Measurements from ENCODE around the gene CEP192.

CEP192 gene, protein sequence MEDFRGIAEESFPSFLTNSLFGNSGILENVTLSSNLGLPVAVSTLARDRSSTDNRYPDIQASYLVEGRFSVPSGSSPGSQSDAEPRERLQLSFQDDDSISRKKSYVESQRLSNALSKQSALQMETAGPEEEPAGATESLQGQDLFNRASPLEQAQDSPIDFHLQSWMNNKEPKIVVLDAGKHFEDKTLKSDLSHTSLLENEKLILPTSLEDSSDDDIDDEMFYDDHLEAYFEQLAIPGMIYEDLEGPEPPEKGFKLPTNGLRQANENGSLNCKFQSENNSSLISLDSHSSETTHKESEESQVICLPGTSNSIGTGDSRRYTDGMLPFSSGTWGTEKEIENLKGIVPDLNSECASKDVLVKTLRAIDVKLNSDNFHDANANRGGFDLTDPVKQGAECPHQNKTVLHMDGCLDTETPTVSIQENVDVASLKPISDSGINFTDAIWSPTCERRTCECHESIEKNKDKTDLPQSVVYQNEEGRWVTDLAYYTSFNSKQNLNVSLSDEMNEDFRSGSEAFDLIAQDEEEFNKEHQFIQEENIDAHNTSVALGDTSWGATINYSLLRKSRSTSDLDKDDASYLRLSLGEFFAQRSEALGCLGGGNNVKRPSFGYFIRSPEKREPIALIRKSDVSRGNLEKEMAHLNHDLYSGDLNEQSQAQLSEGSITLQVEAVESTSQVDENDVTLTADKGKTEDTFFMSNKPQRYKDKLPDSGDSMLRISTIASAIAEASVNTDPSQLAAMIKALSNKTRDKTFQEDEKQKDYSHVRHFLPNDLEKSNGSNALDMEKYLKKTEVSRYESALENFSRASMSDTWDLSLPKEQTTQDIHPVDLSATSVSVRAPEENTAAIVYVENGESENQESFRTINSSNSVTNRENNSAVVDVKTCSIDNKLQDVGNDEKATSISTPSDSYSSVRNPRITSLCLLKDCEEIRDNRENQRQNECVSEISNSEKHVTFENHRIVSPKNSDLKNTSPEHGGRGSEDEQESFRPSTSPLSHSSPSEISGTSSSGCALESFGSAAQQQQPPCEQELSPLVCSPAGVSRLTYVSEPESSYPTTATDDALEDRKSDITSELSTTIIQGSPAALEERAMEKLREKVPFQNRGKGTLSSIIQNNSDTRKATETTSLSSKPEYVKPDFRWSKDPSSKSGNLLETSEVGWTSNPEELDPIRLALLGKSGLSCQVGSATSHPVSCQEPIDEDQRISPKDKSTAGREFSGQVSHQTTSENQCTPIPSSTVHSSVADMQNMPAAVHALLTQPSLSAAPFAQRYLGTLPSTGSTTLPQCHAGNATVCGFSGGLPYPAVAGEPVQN (N-terminal part only)

DNA sequence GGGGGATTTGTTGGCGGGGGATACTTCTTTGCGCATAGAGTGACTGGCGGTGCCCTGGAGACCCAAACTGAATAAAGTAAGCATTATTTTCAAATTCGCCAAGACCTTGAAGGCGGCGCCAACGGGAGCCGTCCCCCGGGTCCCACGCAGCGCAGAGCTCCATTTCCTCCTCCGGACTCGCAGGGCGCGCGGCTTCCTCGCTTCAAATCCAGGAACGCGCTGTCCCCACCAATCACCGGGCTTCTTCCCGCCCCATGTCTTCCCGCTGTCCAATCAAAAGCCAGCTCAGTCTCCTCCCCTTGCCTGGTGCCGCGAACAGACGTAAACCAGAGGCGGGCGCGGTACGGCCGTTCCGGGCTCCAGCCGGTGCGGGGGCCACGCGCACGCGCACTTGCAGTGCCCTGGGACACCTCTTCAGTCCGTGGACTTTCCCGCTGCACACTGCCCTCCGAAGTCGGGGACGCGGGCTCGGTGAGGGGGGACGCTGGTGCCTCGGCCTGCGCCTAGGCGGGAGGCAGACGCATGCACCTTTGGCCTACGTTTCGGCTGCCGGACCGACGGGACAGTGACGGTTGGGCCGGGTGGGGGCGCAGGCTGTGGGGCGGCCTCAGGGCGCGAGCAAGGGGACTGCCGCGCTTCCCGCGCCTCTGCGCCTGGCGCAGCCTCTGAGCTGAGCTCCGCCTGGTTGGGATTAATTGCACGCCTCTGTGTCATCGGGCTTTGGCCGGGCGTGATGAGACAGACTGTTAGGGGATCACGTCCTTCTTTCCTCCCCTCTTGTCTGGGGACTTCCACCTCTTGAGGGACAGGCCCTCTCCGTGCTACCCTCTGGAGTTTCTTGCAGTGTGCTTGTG is at the start of gene CEP192:
Gene CEP192, plus strand, starts transcription at position 396 of the 854 bp plus-strand sequence. CDS start 8,063 bp downstream, outside the sequence.
- Mint-ChIP-seq H3K4me1 (peaks cover 20% of the 10 kb centered on the region), H3K27ac (peak within 1 kb of the TSS; percentile 93), H3K36me3 (peaks cover 17% of the 10 kb centered on the region), H3K4me3 (peak within 1 kb of the TSS; percentile 97), H3K9me3 (no peaks in the 10 kb centered on the region), H3K27me3 (peaks cover 3% of the 10 kb centered on the region)
- peak; percentile 98 for DNase-seq
- CTCF ChIA-PET = interaction anchor here (1.1 to 1.2 kb wide), 2 partner anchors 9 to 168 kb away, joined by 3 to 5 read pairs; no protein-coding TSS in a partner anchor

DNA sequence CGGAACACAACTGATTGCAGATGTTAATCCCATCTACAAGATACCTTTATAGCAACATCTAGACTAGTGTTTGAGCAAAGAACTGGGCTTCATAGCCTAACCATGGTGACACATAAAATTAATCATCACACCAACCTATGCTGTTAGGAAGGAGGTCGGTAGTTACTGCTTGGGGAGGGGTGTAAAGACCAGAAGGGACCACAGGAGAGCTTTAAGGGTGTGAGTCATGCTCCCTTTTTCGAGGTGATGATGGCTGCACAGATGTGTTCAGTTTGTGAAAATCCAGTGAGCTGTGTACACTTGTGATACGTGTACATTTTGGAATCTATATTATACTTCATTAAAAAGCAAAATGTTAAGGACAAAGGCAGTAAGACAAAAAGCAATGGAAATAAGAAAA is 47.9 kb upstream of the CEP192 start:
- Mint-ChIP-seq H3K4me1 (peaks cover 19% of the 10 kb centered on the region), H3K27ac (no peak overlapping the region), H3K4me3 (no peak overlapping the region), H3K9me3 (no peaks in the 10 kb centered on the region), H3K36me3 (peaks cover 1% of the 10 kb centered on the region), H3K27me3 (peaks cover 4% of the 10 kb centered on the region)
- no peak for DNase-seq
- CTCF ChIA-PET = interaction anchor here (3.5 kb wide), 1 partner anchor 9 kb away, joined by 25 read pairs; no protein-coding TSS in a partner anchor

DNA sequence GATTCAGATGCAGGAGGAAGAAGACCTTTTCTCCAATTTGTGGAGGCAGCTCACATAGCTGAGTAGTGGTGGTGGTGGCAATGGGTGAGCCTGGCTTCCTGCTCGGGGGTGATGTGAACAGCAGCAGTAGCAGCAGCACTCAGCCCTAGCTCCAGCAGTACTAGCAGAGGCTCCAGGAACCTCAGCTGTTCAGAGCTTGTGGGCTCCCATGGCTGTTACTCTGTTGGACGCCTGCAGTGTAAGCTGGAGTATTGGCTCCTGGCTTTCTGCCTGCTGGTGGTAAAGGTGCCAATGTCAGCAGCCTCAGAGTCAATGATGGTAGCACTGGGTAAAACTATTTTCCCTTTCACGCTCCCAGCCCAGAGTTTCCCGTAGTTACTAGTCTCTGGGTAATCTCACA is 46.5 kb upstream of the CEP192 start:
- CTCF ChIA-PET = interaction anchor here (0.6 to 3.5 kb wide), 2 partner anchors 10 to 221 kb away, joined by 3 to 25 read pairs; no protein-coding TSS in a partner anchor
- DNase-seq = no peak
- Mint-ChIP-seq H3K27me3 (peaks cover 4% of the 10 kb centered on the region), H3K36me3 (peaks cover 8% of the 10 kb centered on the region), H3K27ac (no peak overlapping the region), H3K9me3 (no peaks in the 10 kb centered on the region), H3K4me1 (peaks cover 28% of the 10 kb centered on the region), H3K4me3 (no peak overlapping the region)

DNA sequence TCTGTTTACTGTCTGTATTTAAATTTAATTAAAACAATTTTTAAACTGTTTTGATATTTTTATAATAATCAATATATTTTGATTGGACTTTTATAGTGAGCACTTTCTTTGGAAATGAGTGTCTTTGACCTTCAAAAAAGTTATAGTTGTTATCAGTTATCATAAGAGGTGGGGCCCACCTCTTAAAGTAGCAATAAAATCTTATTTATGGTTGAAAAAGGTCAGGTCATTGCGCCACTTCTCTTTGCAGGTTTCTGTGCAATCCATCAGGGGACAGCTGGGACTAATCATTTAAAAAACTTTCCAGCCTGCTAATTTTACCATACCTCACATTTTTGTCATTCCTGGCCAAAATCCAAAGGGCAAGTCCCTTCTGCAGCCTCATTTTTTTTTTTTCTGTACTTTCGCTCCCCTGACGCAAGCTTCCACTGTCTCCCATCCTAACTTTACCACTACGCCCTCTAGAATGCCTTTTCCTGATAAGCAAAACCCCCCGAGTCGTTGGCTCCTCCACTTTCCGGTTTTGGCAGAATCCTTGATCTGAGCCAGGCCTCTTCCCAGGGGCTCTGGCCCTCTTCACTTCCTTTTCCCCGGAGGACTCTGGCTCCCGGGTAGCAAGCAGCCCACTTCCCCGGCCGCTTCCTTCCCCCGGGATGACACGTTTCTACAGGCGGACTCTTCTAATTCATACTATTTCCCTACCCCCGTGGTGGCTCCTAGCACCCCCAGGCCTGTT is 44.4 kb upstream of the CEP192 start:
- Mint-ChIP-seq H3K27me3 (peaks cover 4% of the 10 kb centered on the region), H3K4me3 (peak overlapping the region; percentile 85), H3K9me3 (no peaks in the 10 kb centered on the region), H3K27ac (peak overlapping the region; percentile 97), H3K36me3 (peaks cover 17% of the 10 kb centered on the region), H3K4me1 (peaks cover 44% of the 10 kb centered on the region)
- CTCF ChIA-PET = no interaction called here
- no peak for DNase-seq

DNA sequence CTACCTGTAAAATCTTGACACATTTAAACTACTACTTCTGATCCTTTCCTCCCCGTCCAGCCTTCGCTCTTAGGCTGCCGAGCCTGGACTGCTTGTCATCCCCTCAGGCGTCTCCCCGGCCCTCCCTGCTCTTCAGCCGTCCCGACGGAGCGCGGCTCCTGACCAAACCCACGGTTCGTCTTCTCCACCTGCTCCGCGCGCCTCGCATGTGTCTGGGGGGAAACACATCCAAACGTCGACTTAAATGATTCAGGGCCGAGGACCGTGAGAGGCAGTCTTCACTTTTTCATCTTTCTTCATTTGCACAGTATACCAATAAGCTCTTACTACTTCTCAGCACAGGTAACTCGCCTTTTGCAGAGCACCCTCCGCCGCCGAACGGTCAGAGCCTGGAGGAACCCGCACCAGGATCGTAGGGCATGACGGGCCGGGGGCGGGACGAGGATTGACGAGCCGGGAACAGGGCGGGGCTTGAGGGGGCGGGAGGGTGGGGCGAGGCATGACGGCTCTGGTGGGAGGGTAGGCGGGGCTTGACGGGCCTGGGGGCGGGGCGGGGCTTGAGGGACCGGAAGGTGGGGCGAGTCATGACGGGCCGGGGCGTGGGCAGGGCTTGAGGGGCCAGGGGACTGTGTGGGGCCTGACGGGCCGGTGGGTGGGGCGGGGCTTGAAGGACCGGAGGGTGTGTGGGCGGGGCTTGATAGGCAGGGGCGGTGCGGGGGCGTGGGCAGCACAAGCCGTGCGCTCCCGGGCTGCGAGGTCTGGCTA is 43.7 kb upstream of the CEP192 start, which contains the start of gene SEH1L:
Gene SEH1L, plus strand, starts transcription at position 727 of the 765 bp plus-strand sequence. CDS start 111 bp downstream, outside the sequence.
- CTCF ChIA-PET = interaction anchor here (1.3 kb wide), 1 partner anchor 221 kb away, joined by 3 read pairs; no protein-coding TSS in a partner anchor
- H3K4me3 Mint-ChIP-seq = peak within 1 kb of the TSS; percentile 85
- peak within 1 kb of the TSS; percentile 97 for H3K27ac Mint-ChIP-seq

DNA sequence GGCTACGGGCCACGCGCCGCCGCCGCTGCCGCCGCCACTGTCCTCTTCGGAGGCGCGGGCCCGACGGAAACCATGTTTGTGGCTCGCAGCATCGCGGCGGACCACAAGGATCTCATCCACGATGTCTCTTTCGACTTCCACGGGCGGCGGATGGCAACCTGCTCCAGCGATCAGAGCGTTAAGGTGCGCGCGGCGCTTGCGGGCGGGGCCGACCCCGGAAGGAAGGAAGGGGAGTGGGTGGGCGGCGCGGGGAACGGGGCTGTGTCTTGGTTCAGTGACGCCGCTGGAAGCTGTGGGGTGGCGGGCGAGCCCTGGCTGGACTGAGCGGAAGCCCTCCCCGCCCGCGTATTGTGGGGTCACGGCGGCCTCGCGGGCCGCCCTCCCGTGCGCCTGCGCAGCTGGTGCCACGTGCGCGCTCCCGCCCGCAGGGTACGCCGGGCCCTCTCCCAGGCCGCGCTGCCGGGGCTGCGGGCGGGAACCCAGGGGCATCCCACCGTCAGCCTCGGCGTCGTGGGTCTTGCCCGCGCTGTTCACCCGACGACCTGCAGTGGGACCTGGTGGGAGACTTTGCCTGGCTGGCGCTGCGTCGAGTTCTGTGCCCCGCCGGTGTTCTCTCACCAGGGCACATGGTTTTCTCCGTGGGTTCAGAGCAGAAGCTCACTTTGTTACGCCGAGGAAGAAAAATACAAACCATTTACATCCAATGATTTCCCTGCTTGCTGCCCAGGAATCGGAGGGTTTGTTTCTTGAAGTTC is 42.9 kb upstream of the CEP192 start:
- CTCF ChIA-PET = interaction anchor here (1.3 kb wide), 1 partner anchor 221 kb away, joined by 3 read pairs; no protein-coding TSS in a partner anchor
- H3K4me1 Mint-ChIP-seq = peaks cover 51% of the 10 kb centered on the region

More for the DNA sequence above, 43.7 kb upstream of the CEP192 start, which contains the start of gene SEH1L:
- peaks cover 18% of the 10 kb centered on the region for H3K36me3 Mint-ChIP-seq
- peaks cover 48% of the 10 kb centered on the region for H3K4me1 Mint-ChIP-seq
- H3K27me3 Mint-ChIP-seq = peaks cover 4% of the 10 kb centered on the region
- no peaks in the 10 kb centered on the region for H3K9me3 Mint-ChIP-seq
- DNase-seq = peak; percentile 99

DNA sequence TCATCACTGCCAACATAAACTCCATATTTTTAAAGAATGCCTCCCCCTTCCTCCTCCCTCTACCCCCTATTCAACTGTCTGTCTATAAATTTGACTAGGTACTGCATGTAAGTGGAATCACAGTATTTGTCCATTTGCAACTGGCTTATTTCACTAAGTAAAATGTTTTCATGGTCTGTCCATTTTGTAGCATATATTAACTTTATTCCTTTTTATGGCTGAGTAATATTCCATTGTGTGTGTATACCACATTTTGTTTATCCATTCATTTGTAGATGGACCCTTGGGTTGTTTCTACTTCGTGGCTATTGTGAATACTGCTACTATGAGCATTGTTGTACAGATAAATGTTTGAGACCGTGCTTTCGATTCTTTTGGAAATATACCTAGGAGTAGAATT is 32.7 kb upstream of the CEP192 start:
- Mint-ChIP-seq H3K4me1 (no peaks in the 10 kb centered on the region), H3K27ac (no peak overlapping the region), H3K27me3 (no peaks in the 10 kb centered on the region), H3K4me3 (no peak overlapping the region), H3K9me3 (no peaks in the 10 kb centered on the region), H3K36me3 (peaks cover 40% of the 10 kb centered on the region)
- no peak for DNase-seq
- CTCF ChIA-PET = no interaction called here

More for the DNA sequence above, 42.9 kb upstream of the CEP192 start:
- Mint-ChIP-seq H3K27ac (peak overlapping the region; percentile 97), H3K36me3 (peaks cover 23% of the 10 kb centered on the region), H3K4me3 (peak overlapping the region; percentile 85), H3K9me3 (no peaks in the 10 kb centered on the region), H3K27me3 (peaks cover 4% of the 10 kb centered on the region)
- DNase-seq = peak; percentile 99

DNA sequence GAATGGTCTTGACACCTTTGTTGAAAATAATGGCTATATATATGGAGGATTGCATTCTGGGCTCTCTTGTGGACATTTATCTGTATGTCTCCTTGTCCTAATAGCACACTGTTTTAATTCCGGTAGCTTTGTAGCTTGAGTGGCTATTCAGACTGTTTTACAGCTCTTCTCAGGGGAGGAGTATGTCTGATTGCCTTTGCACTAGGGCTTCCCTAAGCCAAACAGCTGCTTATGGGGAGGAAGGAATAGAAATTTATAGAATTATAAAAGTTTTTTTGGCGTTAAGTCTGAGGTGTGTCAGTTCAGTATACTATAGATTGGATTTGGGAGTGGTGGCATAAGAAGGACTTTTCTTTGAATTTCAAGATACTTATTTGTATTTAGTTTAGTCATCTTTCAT is 30.8 kb upstream of the CEP192 start:
- Mint-ChIP-seq H3K4me3 (no peak overlapping the region), H3K9me3 (no peaks in the 10 kb centered on the region), H3K36me3 (peaks cover 43% of the 10 kb centered on the region), H3K4me1 (no peaks in the 10 kb centered on the region), H3K27me3 (no peaks in the 10 kb centered on the region), H3K27ac (no peak overlapping the region)
- DNase-seq = no peak
- CTCF ChIA-PET = interaction anchor here (0.6 kb wide), 1 partner anchor 17 kb away, joined by 3 read pairs; no protein-coding TSS in a partner anchor

DNA sequence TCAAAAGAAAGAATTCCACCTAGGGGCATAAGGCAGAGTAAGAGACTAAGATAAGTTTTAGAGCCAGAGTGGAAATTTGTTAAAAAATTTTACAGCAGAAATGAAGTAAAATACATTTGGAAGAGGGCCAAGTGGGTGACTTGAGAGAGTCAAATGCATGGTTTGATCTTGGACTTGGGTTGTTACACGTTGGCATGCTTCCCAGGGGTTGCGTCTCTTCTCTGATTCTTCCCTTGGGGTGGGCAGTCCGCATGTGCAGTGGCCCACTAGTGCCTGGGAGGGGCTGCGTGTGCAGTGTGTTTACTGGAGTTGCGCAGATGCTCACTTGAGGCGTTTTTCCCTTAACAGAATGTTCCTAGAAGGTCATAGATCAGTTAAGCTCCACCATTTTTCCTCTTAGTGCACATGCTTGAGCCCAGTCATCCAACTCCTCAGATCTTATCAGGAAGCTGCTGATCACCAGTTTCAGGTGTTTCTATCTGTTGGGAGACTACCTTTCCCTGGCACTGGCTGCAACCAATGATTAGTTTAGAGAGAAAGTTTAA is 30.2 kb upstream of the CEP192 start:
- H3K4me3 Mint-ChIP-seq = no peak overlapping the region
- H3K36me3 Mint-ChIP-seq = peaks cover 45% of the 10 kb centered on the region
- no peak overlapping the region for H3K27ac Mint-ChIP-seq
- no peaks in the 10 kb centered on the region for H3K9me3 Mint-ChIP-seq
- CTCF ChIA-PET = interaction anchor here (0.6 kb wide), 1 partner anchor 17 kb away, joined by 3 read pairs; no protein-coding TSS in a partner anchor
- DNase-seq = no peak
- no peaks in the 10 kb centered on the region for H3K4me1 Mint-ChIP-seq
- H3K27me3 Mint-ChIP-seq = no peaks in the 10 kb centered on the region

DNA sequence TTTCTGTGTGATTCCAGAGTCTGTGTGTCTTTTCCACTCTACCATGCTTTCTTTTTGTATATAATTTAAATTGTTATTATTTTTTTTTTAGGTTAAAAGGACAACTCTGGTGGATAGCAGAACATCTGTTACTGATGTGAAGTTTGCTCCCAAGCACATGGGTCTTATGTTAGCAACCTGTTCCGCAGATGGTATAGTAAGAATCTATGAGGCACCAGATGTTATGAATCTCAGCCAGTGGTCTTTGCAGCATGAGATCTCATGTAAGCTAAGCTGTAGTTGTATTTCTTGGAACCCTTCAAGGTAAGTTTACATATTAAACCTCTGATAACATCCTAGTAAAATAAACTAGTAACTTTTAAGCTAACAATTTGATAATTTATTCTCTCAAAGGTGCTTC is 28.1 kb upstream of the CEP192 start:
- peaks cover 4% of the 10 kb centered on the region for H3K4me1 Mint-ChIP-seq
- H3K27me3 Mint-ChIP-seq = no peaks in the 10 kb centered on the region
- CTCF ChIA-PET = interaction anchor here (2.3 kb wide), 1 partner anchor 10 kb away, joined by 6 read pairs; no protein-coding TSS in a partner anchor
- no peak overlapping the region for H3K4me3 Mint-ChIP-seq
- no peaks in the 10 kb centered on the region for H3K9me3 Mint-ChIP-seq
- no peak overlapping the region for H3K27ac Mint-ChIP-seq
- H3K36me3 Mint-ChIP-seq = peaks cover 46% of the 10 kb centered on the region
- DNase-seq = no peak

DNA sequence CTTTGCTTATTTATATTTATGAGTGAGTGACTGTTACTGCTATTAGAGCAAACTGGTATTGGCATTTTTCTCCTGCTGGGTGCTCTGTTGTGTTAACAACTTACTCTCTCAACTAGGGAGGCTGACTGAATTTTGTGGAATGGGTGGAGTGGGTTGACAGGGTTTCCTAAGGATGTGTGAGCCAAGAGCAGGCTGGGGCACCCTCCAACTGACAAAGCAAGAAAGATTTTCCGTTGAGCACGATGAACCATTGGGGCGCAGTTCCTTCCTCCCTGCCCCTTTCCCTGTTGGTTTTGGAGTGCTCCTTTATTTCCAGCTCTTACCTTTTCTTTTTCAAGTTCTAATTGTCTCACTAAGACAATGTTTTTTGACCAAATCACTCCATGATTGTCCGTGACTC is 23.0 kb upstream of the CEP192 start:
- Mint-ChIP-seq H3K4me1 (peaks cover 22% of the 10 kb centered on the region), H3K36me3 (peaks cover 51% of the 10 kb centered on the region), H3K27ac (no peak overlapping the region), H3K27me3 (no peaks in the 10 kb centered on the region), H3K9me3 (no peaks in the 10 kb centered on the region), H3K4me3 (no peak overlapping the region)
- no peak for DNase-seq
- CTCF ChIA-PET = no interaction called here
